ENCODE data around the gene CHST13. TPM values are rescaled to one million over a fixed set of nuclear protein-coding genes. Genes with fewer than 3 reads are reported as not detected.
A peak's percentile ranks its signal among the peaks of the same experiment; 100 is the strongest.

CHST13 gene
- total and polyA plus RNA-seq, 2 of the 4 experiments (the other 2 are of a cell fraction), result not detected

GRCh38 chr3:126541628-126542339 is 17.8 kb downstream of the CHST13 start:
- Histone ChIP-seq H3K9me3 (ENCODE audit: control insufficient read depth, insufficient read depth, low read length) (no peaks in the 10 kb centered on the region; the same call in 1 of the 2 replicates), H3K27me3 (ENCODE audit: control insufficient read depth, insufficient read depth, low read length) (peaks cover 39% of the 10 kb centered on the region), H2BK5ac (ENCODE audit: low read depth, low read length, poor library complexity, severe bottlenecking) (no peak overlapping the region), H3K9me1 (ENCODE audit: insufficient read depth, low read length) (peaks cover 12% of the 10 kb centered on the region), H2BK15ac (ENCODE audit: low read depth, low read length) (no peak overlapping the region), H4K8ac (ENCODE audit: low read depth in 2 of 2, low read length in 2 of 2) (no peak overlapping the region), H4K91ac (ENCODE audit: insufficient read depth, low read depth, low read length) (no peak overlapping the region), H3K18ac (ENCODE audit: low read depth, low read length) (no peak overlapping the region), H2AK5ac (ENCODE audit: low read depth, low read length) (no peak overlapping the region), H3K23ac (ENCODE audit: low read depth, low read length) (no peak overlapping the region), H3K4ac (ENCODE audit: low read depth, low read length) (no peak overlapping the region), H3K4me2 (ENCODE audit: low read depth, low read length) (no peak overlapping the region), H3K9ac (ENCODE audit: low read depth, low read length) (no peak overlapping the region), H2AFZ (replicated peaks; ENCODE audit: low read length, poor library complexity) (peak overlapping the region; percentile 34), H3K36me3 (ENCODE audit: control insufficient read depth, insufficient read depth, low read length) (no peaks in the 10 kb centered on the region), H2BK120ac (ENCODE audit: low read depth, low read length) (no peak overlapping the region), H3K27ac (ENCODE audit: insufficient read depth, low read length) (no peak overlapping the region), H3K4me1 (ENCODE audit: control insufficient read depth, insufficient read depth, low read length) (peaks cover 6% of the 10 kb centered on the region), H3K56ac (ENCODE audit: extremely low read depth, insufficient read depth, low read length) (no peak overlapping the region), H4K5ac (ENCODE audit: low read depth, low read length) (no peak overlapping the region), H2AK9ac (replicated peaks; ENCODE audit: low read depth, low read length, poor library complexity) (peak overlapping the region; percentile 71), H2BK20ac (ENCODE audit: low read depth, low read length) (no peak overlapping the region), H4K20me1 (ENCODE audit: insufficient read depth, low read length) (no peaks in the 10 kb centered on the region), H3K4me3 (ENCODE audit: insufficient read depth, low read depth, low read length) (no peak overlapping the region), H3K14ac (replicated peaks; ENCODE audit: low read depth, low read length) (no peak overlapping the region), H3K79me1 (ENCODE audit: low read depth in 1 of 2, low read length in 2 of 2) (no peaks in the 10 kb centered on the region)
- dilution Hi-C loops (cut with HindIII; ENCODE audit: low sequenced_read_pairs, unreplicated experiment), result no loop called here
- intact Hi-C loops (cut with micrococcal nuclease), result no loop called here
- no peak for TF ChIP-seq USF2 (IDR thresholded peaks at IDR 0.05; ENCODE audit: low read depth, low read length)
- no peak for TF ChIP-seq NFE2L2 (IDR thresholded peaks at IDR 0.05; ENCODE audit: low read depth, low read length)
- TF ChIP-seq ELK1 (IDR thresholded peaks at IDR 0.05; ENCODE audit: borderline replicate concordance, low read depth, low read length), result no peak
- TF ChIP-seq CHD1 (IDR thresholded peaks at IDR 0.05; ENCODE audit: low read depth, low read length), result no peak
- no peak for TF ChIP-seq MXI1 (IDR thresholded peaks at IDR 0.05; ENCODE audit: borderline replicate concordance, low read depth, low read length)
- no peak for TF ChIP-seq RFX5 (IDR thresholded peaks at IDR 0.05; ENCODE audit: low read depth, low read length)
- TF ChIP-seq CEBPB (IDR thresholded peaks at IDR 0.05; ENCODE audit: low read depth, low read length), result no peak
- no peak for TF ChIP-seq CTCF (conservative IDR thresholded peaks at IDR 0.05; ENCODE audit: low read depth, low read length)
- no peak for TF ChIP-seq MAFK (IDR thresholded peaks at IDR 0.05; ENCODE audit: low read depth, low read length)
- no peak for TF ChIP-seq FOS (IDR thresholded peaks at IDR 0.05; ENCODE audit: low read depth, low read length)
- TF ChIP-seq RCOR1 (IDR thresholded peaks at IDR 0.05; ENCODE audit: insufficient replicate concordance, low read length), result no peak
- TF ChIP-seq SMC3 (IDR thresholded peaks at IDR 0.05; ENCODE audit: low read depth, low read length), result no peak
- TF ChIP-seq POLR2A (IDR thresholded peaks at IDR 0.05; ENCODE audit: low read depth, low read length), result no peak
- TF ChIP-seq MAZ (IDR thresholded peaks at IDR 0.05; ENCODE audit: borderline replicate concordance, low read depth, low read length), result no peak
- TF ChIP-seq RAD21 (IDR thresholded peaks at IDR 0.05; ENCODE audit: low read length), result no peak
- TF ChIP-seq BHLHE40 (IDR thresholded peaks at IDR 0.05; ENCODE audit: low read depth, low read length), result no peak
- in situ Hi-C loops (cut with MboI; ENCODE audit: low sequenced_read_pairs), result no loop called here
- CTCF ChIA-PET, result no interaction called here
- DNase-seq, result no peak
- POLR2A ChIA-PET (ENCODE audit: unreplicated experiment), result no interaction called here
- no TSS peak for BruUV-seq (replicated peaks)
- 31% methylated on average over 62 of the region's 101 CpGs; no CpG with 5 or more reads in 1 of the 2 experiments for WGBS, 2 experiments (ENCODE audit: extremely low coverage in 2 of 2, insufficient read length in 1 of 2)
- no peak for ATAC-seq (ENCODE audit: low read depth)
